Hematopoietic multipotent progenitor cell treated with erythropoietin and hydrocortisone succinate and interleukin-3 and kit ligand, for 4 days (in vitro differentiated cells): ENCODE data around the gene GSTM3.

Source experiments
- DNase-seq: peaks from one replicate; pipeline ENCODE4 v3.0.0-alpha.2; 2015

The GSTM3 gene

GRCh38 chr1:109773900-109774485, 33.2 kb upstream of the GSTM3 start:
- no peak for DNase-seq

GRCh38 chr1:109773203-109773899, 32.5 kb upstream of the GSTM3 start:
- peak; percentile 96 for DNase-seq

GRCh38 chr1:109772658-109773202, 31.9 kb upstream of the GSTM3 start:
- DNase-seq = no peak

- no peak for DNase-seq
Observed at GRCh38 chr1:109771712-109772657, 31.1 kb upstream of the GSTM3 start.

GRCh38 chr1:109770331-109771095, 29.7 kb upstream of the GSTM3 start:
- DNase-seq = no peak

GRCh38 chr1:109769330-109770078, 28.7 kb upstream of the GSTM3 start:
- no peak for DNase-seq

- DNase-seq = no peak
Observed at GRCh38 chr1:109768820-109769219, 28.0 kb upstream of the GSTM3 start.

GRCh38 chr1:109768335-109768650, 27.5 kb upstream of the GSTM3 start:
- no peak for DNase-seq

GRCh38 chr1:109767637-109768334, 26.9 kb upstream of the GSTM3 start:
- DNase-seq = no peak

GRCh38 chr1:109766991-109767636, 26.3 kb upstream of the GSTM3 start:
- peak; percentile 84 for DNase-seq

GRCh38 chr1:109765896-109766615, 25.2 kb upstream of the GSTM3 start:
- peak; percentile 29 for DNase-seq

GRCh38 chr1:109765483-109765815, 24.6 kb upstream of the GSTM3 start:
- no peak for DNase-seq

GRCh38 chr1:109764561-109765482, 24.0 kb upstream of the GSTM3 start:
- no peak for DNase-seq

- DNase-seq = no peak
Observed at GRCh38 chr1:109763646-109764415, 23.0 kb upstream of the GSTM3 start, which contains the start of gene EPS8L3. EPS8L3 (minus strand) TSS chr1:109763923; CDS start chr1:109761749, 2,174 bp downstream.

GRCh38 chr1:109762821-109763645, 22.2 kb upstream of the GSTM3 start:
- peak; percentile 65 for DNase-seq

- no peak for DNase-seq
Observed at GRCh38 chr1:109762039-109762585, 21.3 kb upstream of the GSTM3 start.
